Endodermal cell (in vitro differentiated cells): ENCODE data around the gene TTC7B. TPM values are rescaled to one million over a fixed set of nuclear protein-coding genes. Genes with fewer than 3 reads are reported as not detected.

Experiments
- DNase-seq: peaks from one replicate; pipeline ENCODE4 v3.0.0-alpha.2; 2017
- H3K27ac ChIP-seq: 2 replicates; pipeline ENCODE4 v1.5.1; 2013; ENCODE audit warnings: mild to moderate bottlenecking, low read depth, low read length, moderate library complexity
- H3K27me3 ChIP-seq: 2 replicates; pipeline ENCODE4 v1.6.1; 2013; ENCODE audit warnings: mild to moderate bottlenecking, low read length, moderate library complexity; ENCODE audit not compliant: insufficient read depth, control insufficient read depth, poor library complexity, severe bottlenecking
- H3K36me3 ChIP-seq: 2 replicates; pipeline ENCODE4 v1.7.0; 2013; ENCODE audit warnings: mild to moderate bottlenecking, low read length, moderate library complexity; ENCODE audit not compliant: control insufficient read depth, insufficient read depth
- H3K4me1 ChIP-seq: one replicate; pipeline ENCODE4 v1.7.0; 2013; ENCODE audit warnings: low read length; ENCODE audit not compliant: control insufficient read depth, insufficient read depth
- H3K4me3 ChIP-seq: 2 replicates; pipeline ENCODE4 v1.5.1; 2013; ENCODE audit warnings: mild to moderate bottlenecking, low read length, moderate library complexity
- H3K9ac ChIP-seq: 2 replicates; pipeline ENCODE4 v1.6.1; 2013; ENCODE audit warnings: mild to moderate bottlenecking, low read length, moderate library complexity; ENCODE audit not compliant: poor library complexity, severe bottlenecking; ENCODE audit errors: extremely low read depth
- H3K9me3 ChIP-seq: 2 replicates; pipeline ENCODE4 v1.6.1; 2013; ENCODE audit warnings: mild to moderate bottlenecking, low read length, moderate library complexity; ENCODE audit not compliant: control insufficient read depth
- H3K27ac Mint-ChIP-seq: 2 replicates; pipeline ENCODE4 v1.8.0; 2020; ENCODE audit warnings: mixed read lengths
- H3K27me3 Mint-ChIP-seq: 2 replicates; pipeline ENCODE4 v1.8.0; 2021; ENCODE audit warnings: mild to moderate bottlenecking, mixed read lengths; ENCODE audit not compliant: insufficient read depth
- H3K36me3 Mint-ChIP-seq: 2 replicates; pipeline ENCODE4 v1.8.0; 2020; ENCODE audit warnings: low read depth, mixed read lengths
- H3K4me1 Mint-ChIP-seq: 2 replicates; pipeline ENCODE4 v1.8.0; 2020; ENCODE audit warnings: mixed read lengths
- H3K4me3 Mint-ChIP-seq: 2 replicates; pipeline ENCODE4 v1.8.0; 2020; ENCODE audit warnings: mild to moderate bottlenecking, moderate library complexity, mixed read lengths
- H3K9me3 Mint-ChIP-seq: 2 replicates; pipeline ENCODE4 v1.8.0; 2020; ENCODE audit warnings: mild to moderate bottlenecking, mixed read lengths
- WGBS, 2 experiments: methylation state at CpG; one replicate each; pipeline versions ENCODE4 v1.1.5 to v1.1.7; 2013; ENCODE audit warnings: missing lambda C conversion rate in 2 of 2, mixed read lengths in 1 of 2; ENCODE audit not compliant: insufficient coverage in 1 of 2, insufficient read length in 1 of 2; 5-methylcytosine and 5-hydroxymethylcytosine counted together
- total RNA-seq, 2 donors: library from RNA; stranded (reverse); fragmentation: NEBNext Ultra II Directional in 1 of 2; extraction: Animal tissue kit (Norgen Biotek cat#: 25700) in 1 of 2; gene quantifications; 2 replicates in 1 of 2; 3 replicates in 1 of 2; pipeline ENCODE4 v1.2.1, GENCODE V29; 2021
- TF ChIP-seq, protein P1 (sequence below): fragments of 200-600 bp; sonication (generic); conservative IDR thresholded peaks from 2 replicates; pipeline ENCODE4 v1.5.0; 2021; ENCODE audit warnings: antibody characterized with exemption, mild to moderate bottlenecking

Gene TTC7B
- total RNA-seq, 2 donors from 2014 or later = 51.3 to 62.6 TPM

DNA sequence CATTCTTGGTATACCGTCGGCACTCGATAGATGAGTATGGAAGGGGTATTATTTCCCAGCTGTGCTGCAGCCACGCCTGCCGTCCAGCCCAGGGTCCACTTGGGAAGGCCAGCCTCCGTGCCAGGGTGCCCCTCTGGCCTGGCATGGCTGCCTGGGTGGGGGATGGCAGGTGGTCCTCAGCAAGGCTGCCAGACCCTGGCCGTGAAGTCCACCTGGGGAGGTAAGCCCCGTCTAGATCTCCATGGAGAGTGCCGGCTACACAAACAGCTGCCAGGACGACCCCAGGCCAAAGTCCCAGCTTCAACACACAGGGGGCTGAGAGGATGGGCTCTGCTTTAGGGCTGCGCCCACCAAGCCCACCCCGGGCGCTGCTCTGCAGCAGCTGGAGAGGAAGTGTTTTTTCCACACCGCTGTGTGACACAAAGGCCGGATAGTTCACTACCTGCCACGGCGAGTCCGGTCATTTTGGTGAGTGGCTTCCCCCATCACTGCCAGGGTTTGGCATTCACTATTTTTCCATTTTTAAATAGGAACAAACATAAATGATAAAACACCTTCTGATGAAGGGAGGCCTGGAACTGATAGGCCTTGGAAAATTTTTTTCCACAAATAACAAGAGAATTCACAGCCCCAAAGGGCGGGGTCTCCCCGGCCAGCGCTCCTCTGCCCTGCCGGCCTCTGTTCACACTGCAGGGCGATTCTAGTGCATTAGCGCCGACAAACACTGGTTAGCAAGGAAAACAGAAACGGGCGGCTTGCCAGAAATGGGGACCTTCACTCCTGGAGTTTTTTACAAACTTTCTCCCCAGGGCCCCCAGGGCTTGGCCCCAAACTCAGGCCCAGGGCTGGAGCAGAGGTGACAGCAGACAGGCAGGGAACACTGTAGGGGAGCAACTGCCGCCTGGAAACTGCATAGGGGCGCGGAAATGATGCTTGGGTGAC lies 257.9 kb downstream of the TTC7B start:
- Mint-ChIP-seq H3K27me3 (peaks cover 2% of the 10 kb centered on the region), H3K4me3 (no peak overlapping the region), H3K9me3 (no peaks in the 10 kb centered on the region), H3K4me1 (peaks cover 11% of the 10 kb centered on the region), H3K36me3 (peaks cover 4% of the 10 kb centered on the region), H3K27ac (no peak overlapping the region)
- no peak for DNase-seq
- H3K36me3 ChIP-seq = no peaks in the 10 kb centered on the region
- 89 to 94% methylated on average over 25 to 30 of the region's 30 CpGs for whole genome bisulfite sequencing, 2 experiments
- TF ChIP-seq, protein P1, sequence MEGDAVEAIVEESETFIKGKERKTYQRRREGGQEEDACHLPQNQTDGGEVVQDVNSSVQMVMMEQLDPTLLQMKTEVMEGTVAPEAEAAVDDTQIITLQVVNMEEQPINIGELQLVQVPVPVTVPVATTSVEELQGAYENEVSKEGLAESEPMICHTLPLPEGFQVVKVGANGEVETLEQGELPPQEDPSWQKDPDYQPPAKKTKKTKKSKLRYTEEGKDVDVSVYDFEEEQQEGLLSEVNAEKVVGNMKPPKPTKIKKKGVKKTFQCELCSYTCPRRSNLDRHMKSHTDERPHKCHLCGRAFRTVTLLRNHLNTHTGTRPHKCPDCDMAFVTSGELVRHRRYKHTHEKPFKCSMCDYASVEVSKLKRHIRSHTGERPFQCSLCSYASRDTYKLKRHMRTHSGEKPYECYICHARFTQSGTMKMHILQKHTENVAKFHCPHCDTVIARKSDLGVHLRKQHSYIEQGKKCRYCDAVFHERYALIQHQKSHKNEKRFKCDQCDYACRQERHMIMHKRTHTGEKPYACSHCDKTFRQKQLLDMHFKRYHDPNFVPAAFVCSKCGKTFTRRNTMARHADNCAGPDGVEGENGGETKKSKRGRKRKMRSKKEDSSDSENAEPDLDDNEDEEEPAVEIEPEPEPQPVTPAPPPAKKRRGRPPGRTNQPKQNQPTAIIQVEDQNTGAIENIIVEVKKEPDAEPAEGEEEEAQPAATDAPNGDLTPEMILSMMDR = no peak
- H3K27ac ChIP-seq = no peak overlapping the region
- no peaks in the 10 kb centered on the region for H3K9me3 ChIP-seq
- no peaks in the 10 kb centered on the region for H3K27me3 ChIP-seq
- H3K4me3 ChIP-seq = no peak overlapping the region
- no peak overlapping the region for H3K9ac ChIP-seq
- H3K4me1 ChIP-seq = peaks cover 8% of the 10 kb centered on the region

DNA sequence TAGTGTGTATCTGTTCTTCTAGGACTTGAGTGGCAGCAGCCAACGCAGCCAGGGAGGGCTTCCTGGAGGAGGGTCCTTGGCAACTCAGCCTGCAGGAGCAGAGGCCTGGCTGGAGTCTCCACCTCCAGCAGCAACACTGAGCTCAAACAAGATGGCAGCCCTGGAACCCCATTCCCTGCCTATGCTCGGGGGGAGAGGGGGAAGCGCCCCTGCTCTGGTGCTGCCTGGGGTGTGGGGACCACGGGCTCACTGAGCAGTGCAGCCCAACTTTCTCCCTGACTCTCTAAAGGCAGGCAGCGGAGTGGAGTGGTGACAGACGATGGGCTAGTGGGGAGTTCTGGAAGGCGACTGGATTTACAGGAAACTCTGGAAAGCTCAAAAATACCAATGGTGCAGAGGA lies 258.7 kb downstream of the TTC7B start:
- no peak overlapping the region for H3K9ac ChIP-seq
- DNase-seq = no peak
- peaks cover 11% of the 10 kb centered on the region for H3K4me1 Mint-ChIP-seq
- H3K4me3 Mint-ChIP-seq = no peak overlapping the region
- H3K36me3 ChIP-seq = no peaks in the 10 kb centered on the region
- H3K27ac Mint-ChIP-seq = no peak overlapping the region
- WGBS, 2 experiments = 94 to 100% methylated on average over 2 to 7 of the region's 7 CpGs
- no peak overlapping the region for H3K27ac ChIP-seq
- peaks cover 8% of the 10 kb centered on the region for H3K4me1 ChIP-seq
- H3K36me3 Mint-ChIP-seq = peaks cover 4% of the 10 kb centered on the region
- no peak overlapping the region for H3K4me3 ChIP-seq
- no peaks in the 10 kb centered on the region for H3K27me3 ChIP-seq
- H3K9me3 ChIP-seq = no peaks in the 10 kb centered on the region
- H3K9me3 Mint-ChIP-seq = no peaks in the 10 kb centered on the region
- H3K27me3 Mint-ChIP-seq = peaks cover 2% of the 10 kb centered on the region
- TF ChIP-seq, protein P1 = no peak

DNA sequence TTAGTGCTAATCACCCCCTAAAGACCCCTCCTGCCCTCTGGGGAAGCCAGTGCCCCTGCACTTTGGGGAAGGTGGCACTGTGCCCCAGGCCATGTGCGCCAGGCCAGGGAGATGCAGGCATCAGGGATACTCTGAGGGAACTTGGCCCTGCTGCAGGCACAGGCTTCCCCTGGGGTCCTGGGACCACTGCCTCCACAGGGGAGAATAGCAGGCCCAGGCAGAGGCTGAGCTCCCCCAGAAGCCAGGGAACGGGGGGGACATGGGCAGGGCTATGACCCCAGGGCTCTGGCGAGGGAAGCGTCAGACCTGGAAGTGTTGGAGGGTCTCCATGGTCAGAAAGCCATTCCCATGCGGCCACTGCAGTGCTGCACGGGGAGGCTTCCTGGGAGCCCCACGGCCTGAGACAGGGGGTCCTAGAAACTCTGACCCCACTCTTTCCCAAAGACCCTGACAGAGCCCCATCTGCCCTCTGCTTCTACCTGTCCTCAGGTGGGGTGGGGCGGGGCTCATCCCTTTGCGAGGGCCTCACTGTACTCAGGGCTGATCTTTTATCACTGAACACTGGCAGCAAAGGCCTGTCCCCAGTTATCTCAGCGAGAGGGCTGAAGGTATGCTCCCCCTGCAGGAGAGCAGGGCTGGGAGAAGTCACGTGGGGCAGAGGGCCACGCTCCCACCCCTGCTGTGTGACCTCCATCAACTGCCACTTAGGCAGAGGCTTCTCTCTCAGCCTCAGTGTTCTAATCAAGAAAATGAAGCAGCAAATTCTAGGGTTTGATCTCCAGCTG lies 259.4 kb downstream of the TTC7B start:
- no peaks in the 10 kb centered on the region for H3K9me3 Mint-ChIP-seq

More for the DNA sequence above, 259.4 kb downstream of the TTC7B start:
- H3K27me3 Mint-ChIP-seq = peaks cover 2% of the 10 kb centered on the region
- H3K4me1 Mint-ChIP-seq = peaks cover 11% of the 10 kb centered on the region
- H3K4me3 ChIP-seq = no peak overlapping the region
- no peaks in the 10 kb centered on the region for H3K36me3 ChIP-seq
- no peak overlapping the region for H3K4me3 Mint-ChIP-seq
- TF ChIP-seq, protein P1 = no peak
- H3K9me3 ChIP-seq = no peaks in the 10 kb centered on the region
- no peak overlapping the region for H3K27ac Mint-ChIP-seq
- peaks cover 4% of the 10 kb centered on the region for H3K36me3 Mint-ChIP-seq
- H3K27ac ChIP-seq = no peak overlapping the region
- no peaks in the 10 kb centered on the region for H3K27me3 ChIP-seq
- no peak for DNase-seq
- WGBS, 2 experiments = 92 to 96% methylated on average over 8 to 12 of the region's 12 CpGs
- H3K4me1 ChIP-seq = peaks cover 8% of the 10 kb centered on the region
- no peak overlapping the region for H3K9ac ChIP-seq
